B cell (primary cell): ENCODE data around the gene NOS1AP. TPM values are rescaled to one million over a fixed set of nuclear protein-coding genes. Genes with fewer than 3 reads are reported as not detected.

ENCODE experiments used
- ATAC-seq: fragments of 200-7000 bp; cut with Tn5 transposase; one replicate; pipeline ENCODE4 v1.10.0; 2021; ENCODE audit warnings: low read depth, mild to moderate bottlenecking, moderate number of reproducible peaks, moderate library complexity
- CTCF ChIA-PET: fragments of 350-600 bp; sonication (Branson Sonifier 250); formaldehyde crosslinking; loops from one replicate; lab custom pipeline; 2021; ENCODE audit warnings: antibody characterized with exemption, inconsistent platforms; lab: Charles Lee
- POLR2A ChIA-PET: fragments of 350-600 bp; sonication (Branson Sonifier 250); formaldehyde crosslinking; loops from one replicate; lab custom pipeline; 2021; ENCODE audit warnings: antibody characterized with exemption; lab: Charles Lee
- DNase-seq: peaks from one replicate; pipeline ENCODE4 v3.0.0; 2013
- H2AFZ ChIP-seq: 2 replicates; pipeline ENCODE4 v1.6.1; 2012; ENCODE audit warnings: mild to moderate bottlenecking, low read depth, low read length; ENCODE audit not compliant: insufficient read depth, poor library complexity, severe bottlenecking
- H3K27ac ChIP-seq, 2 donors: 1 replicate in 1 of 2; 2 replicates in 1 of 2; pipeline ENCODE4 v1.5.1; 2012 to 2013; ENCODE audit warnings: low read length in 2 of 2, mild to moderate bottlenecking in 2 of 2, moderate library complexity in 1 of 2
- H3K27me3 ChIP-seq, 4 experiments: fragments of 200-600 bp in 1 of 4; sonication (generic) in 1 of 4; replicated peaks in 1 of 4; 1 replicate in 2 of 4; 2 replicates in 2 of 4; pipeline versions ENCODE4 v1.6.1 to v1.7.0; 2013 to 2016; ENCODE audit warnings: low read length in 3 of 4, mild to moderate bottlenecking in 2 of 4, mixed read lengths in 1 of 4, moderate library complexity in 1 of 4; ENCODE audit not compliant: insufficient read depth in 4 of 4, control insufficient read depth in 3 of 4; ENCODE audit errors: control extremely low read depth in 1 of 4
- H3K36me3 ChIP-seq, 2 experiments: replicated peaks in 1 of 2; 1 replicate in 1 of 2; 2 replicates in 1 of 2; pipeline versions ENCODE4 v1.6.1 to v1.7.1; 2013; ENCODE audit warnings: low read length in 1 of 2; ENCODE audit not compliant: insufficient read depth in 2 of 2, control insufficient read depth in 1 of 2; ENCODE audit errors: control extremely low read depth in 1 of 2, extremely low read depth in 1 of 2
- H3K4me1 ChIP-seq, 2 donors: fragments of 200-600 bp in 1 of 2; sonication (generic) in 1 of 2; 1 replicate in 1 of 2; 2 replicates in 1 of 2; pipeline versions ENCODE4 v1.5.1 to v1.6.1; 2013 to 2017; ENCODE audit warnings: low read length in 2 of 2; ENCODE audit not compliant: control insufficient read depth in 2 of 2, insufficient read depth in 2 of 2
- H3K4me2 ChIP-seq: replicated peaks from 2 replicates; pipeline ENCODE3; 2012; ENCODE audit warnings: mild to moderate bottlenecking, low read depth, low read length; ENCODE audit not compliant: poor library complexity, severe bottlenecking
- H3K4me3 ChIP-seq, 5 experiments: fragments of 200-600 bp in 1 of 5; sonication (generic) in 1 of 5; 1 replicate in 3 of 5; 2 replicates in 2 of 5; pipeline versions ENCODE4 v1.5.1 to v1.7.0; 2011 to 2016; ENCODE audit warnings: low read length in 4 of 5, mild to moderate bottlenecking in 4 of 5, low read depth in 2 of 5, control low read depth in 1 of 5, moderate library complexity in 1 of 5; ENCODE audit not compliant: insufficient read depth in 1 of 5; ENCODE audit errors: control extremely low read depth in 1 of 5, extremely low read depth in 1 of 5
- H3K79me2 ChIP-seq: fragments of 200-600 bp; sonication (generic); one replicate; pipeline ENCODE4 v1.6.0; 2016; ENCODE audit warnings: low read length; ENCODE audit not compliant: control insufficient read depth, insufficient read depth
- H3K9ac ChIP-seq: fragments of 200-600 bp; sonication (generic); 2 replicates; pipeline ENCODE4 v1.6.1; 2017; ENCODE audit warnings: mild to moderate bottlenecking, low read length, moderate library complexity
- H3K9me3 ChIP-seq, 3 donors: one replicate each; pipeline versions ENCODE4 v1.6.1 to v1.7.1; 2013; ENCODE audit warnings: low read length in 2 of 3; ENCODE audit not compliant: control insufficient read depth in 2 of 3, insufficient read depth in 1 of 3; ENCODE audit errors: control extremely low read depth in 1 of 3
- H4K20me1 ChIP-seq: 2 replicates; pipeline ENCODE4 v1.6.0; 2012; ENCODE audit warnings: mild to moderate bottlenecking, low read length; ENCODE audit not compliant: insufficient read depth, control insufficient read depth, poor library complexity, severe bottlenecking
- H3K27ac Mint-ChIP-seq: one replicate; pipeline ENCODE4 v1.8.0; 2021; ENCODE audit warnings: mixed read lengths
- H3K27me3 Mint-ChIP-seq: one replicate; pipeline ENCODE4 v1.8.0; 2021; ENCODE audit warnings: mixed read lengths
- H3K4me1 Mint-ChIP-seq: one replicate; pipeline ENCODE4 v1.8.0; 2021; ENCODE audit warnings: mixed read lengths
- H3K4me3 Mint-ChIP-seq: one replicate; pipeline ENCODE4 v1.8.0; 2021; ENCODE audit warnings: mixed read lengths
- H3K9me3 Mint-ChIP-seq: one replicate; pipeline ENCODE4 v1.8.0; 2022; ENCODE audit warnings: mixed read lengths; ENCODE audit not compliant: insufficient read depth
- EZH2 ChIP-seq: IDR thresholded peaks from 2 replicates; pipeline ENCODE4 v1.6.1; 2012; ENCODE audit warnings: borderline replicate concordance, low read depth, mild to moderate bottlenecking, moderate library complexity, low read length; ENCODE audit not compliant: insufficient read depth, poor library complexity, severe bottlenecking
- WGBS: methylation state at CpG from one replicate; pipeline ENCODE4 v1.1.5; 2013; ENCODE audit warnings: missing lambda C conversion rate; ENCODE audit not compliant: insufficient coverage; 5-methylcytosine and 5-hydroxymethylcytosine counted together
- intact Hi-C: fragments of 100-400 bp; cut with micrococcal nuclease; formaldehyde crosslinking; loops from one replicate; pipeline ENCODE4 v1.10.0; 2022
- polyA plus RNA-seq: library from polyadenylated mRNA; depleted of rRNA; stranded (reverse); fragments of >200 nt; gene quantifications from 2 replicates; pipeline ENCODE4 v1.2.3, GENCODE V29; 2012
- total RNA-seq, 2 donors: library from RNA; stranded (reverse); fragments of 120-200 nt in 1 of 2; gene quantifications; 1 replicate in 1 of 2; 2 replicates in 1 of 2; pipeline versions ENCODE4 v1.2.3 to v1.2.4, GENCODE V29; 2013 to 2022
- TF ChIP-seq, protein P1 (sequence below): fragments of 200-600 bp; IDR thresholded peaks from one replicate; pipeline ENCODE4 v1.8.0; 2022; ENCODE audit warnings: antibody characterized with exemption, mild to moderate bottlenecking

NOS1AP gene
- total and polyA plus RNA-seq, 2 donors (not counting 1 experiment from before 2014, with no cell fraction given) = 0.32 TPM; not detected in 1

DNA sequence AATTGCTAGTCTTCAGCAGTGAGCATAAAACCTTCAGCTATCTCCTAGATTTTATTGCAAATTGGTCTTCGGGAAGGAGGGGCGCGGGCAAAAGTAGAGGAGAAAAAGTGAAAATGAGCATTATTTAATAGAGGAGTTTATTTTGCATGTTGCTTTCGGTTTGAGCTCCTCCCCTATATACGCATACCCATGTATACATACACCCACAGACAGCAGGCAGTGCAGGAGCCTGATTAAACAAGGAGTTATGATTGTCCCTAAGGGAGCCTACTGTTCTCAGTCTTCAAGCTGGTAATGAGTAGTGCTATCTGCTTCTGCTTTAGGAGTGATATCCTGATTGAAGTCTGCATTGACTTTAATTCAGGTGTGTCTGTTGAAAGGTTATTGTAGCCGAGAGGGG is 173.3 kb downstream of the NOS1AP start:
- DNase-seq = no peak
- ATAC-seq = no peak
- Mint-ChIP-seq H3K9me3 (no peaks in the 10 kb centered on the region), H3K4me1 (no peaks in the 10 kb centered on the region), H3K4me3 (no peak overlapping the region), H3K27ac (no peak overlapping the region), H3K27me3 (peaks cover 9% of the 10 kb centered on the region)
- Histone ChIP-seq H3K27me3 (peaks cover 0 to 3% (median 0%) of the 10 kb centered on the region in 4 experiments), H3K36me3 (no peaks in the 10 kb centered on the region), H3K4me1 (no peaks in the 10 kb centered on the region), H4K20me1 (no peaks in the 10 kb centered on the region), H3K79me2 (no peaks in the 10 kb centered on the region), H3K4me2 (no peak overlapping the region), H2AFZ (no peak overlapping the region), H3K27ac (no peak overlapping the region), H3K9ac (no peak overlapping the region), H3K4me3 (no peak overlapping the region), H3K9me3 (no peaks in the 10 kb centered on the region)
- POLR2A ChIA-PET = no interaction called here
- TF ChIP-seq, protein P1, sequence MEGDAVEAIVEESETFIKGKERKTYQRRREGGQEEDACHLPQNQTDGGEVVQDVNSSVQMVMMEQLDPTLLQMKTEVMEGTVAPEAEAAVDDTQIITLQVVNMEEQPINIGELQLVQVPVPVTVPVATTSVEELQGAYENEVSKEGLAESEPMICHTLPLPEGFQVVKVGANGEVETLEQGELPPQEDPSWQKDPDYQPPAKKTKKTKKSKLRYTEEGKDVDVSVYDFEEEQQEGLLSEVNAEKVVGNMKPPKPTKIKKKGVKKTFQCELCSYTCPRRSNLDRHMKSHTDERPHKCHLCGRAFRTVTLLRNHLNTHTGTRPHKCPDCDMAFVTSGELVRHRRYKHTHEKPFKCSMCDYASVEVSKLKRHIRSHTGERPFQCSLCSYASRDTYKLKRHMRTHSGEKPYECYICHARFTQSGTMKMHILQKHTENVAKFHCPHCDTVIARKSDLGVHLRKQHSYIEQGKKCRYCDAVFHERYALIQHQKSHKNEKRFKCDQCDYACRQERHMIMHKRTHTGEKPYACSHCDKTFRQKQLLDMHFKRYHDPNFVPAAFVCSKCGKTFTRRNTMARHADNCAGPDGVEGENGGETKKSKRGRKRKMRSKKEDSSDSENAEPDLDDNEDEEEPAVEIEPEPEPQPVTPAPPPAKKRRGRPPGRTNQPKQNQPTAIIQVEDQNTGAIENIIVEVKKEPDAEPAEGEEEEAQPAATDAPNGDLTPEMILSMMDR = no peak
- no peak for TF ChIP-seq EZH2
- WGBS = 91% methylated on average over 1 of the region's 6 CpGs
- CTCF ChIA-PET = no interaction called here
- intact Hi-C loops = no loop called here

DNA sequence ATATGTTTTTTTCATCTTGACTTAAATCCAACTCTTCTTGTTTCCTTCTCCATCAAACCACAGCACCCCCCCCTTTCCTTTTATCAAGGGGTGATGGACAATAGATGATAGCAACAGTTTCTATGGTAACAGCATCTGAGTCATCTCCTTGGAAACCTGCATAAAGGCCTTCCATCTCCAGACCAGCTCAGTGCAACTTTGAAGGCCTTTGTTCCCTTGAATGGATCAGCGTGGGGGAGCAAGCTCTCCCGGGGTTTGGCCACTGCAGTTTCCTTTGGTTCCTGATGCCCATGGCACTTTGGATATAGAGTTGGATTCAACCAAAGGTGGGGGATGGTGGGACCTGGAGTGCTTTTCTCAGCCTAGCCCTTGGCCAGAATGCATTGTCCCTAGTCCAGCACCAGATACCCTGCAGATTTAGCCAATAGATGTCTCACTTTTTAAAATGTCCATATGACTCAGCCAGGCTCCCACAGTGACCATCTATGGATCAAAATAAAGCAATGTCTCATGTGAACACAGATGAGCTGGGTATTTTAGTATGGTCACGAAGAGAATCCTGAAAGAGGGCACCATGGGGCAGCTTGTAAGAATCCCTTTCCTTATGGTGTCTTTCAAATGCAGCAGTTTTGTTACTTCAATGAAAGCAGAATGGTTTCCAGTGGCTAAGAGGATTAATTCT is 179.5 kb downstream of the NOS1AP start:
- H3K27ac ChIP-seq = no peak overlapping the region
- H3K4me2 ChIP-seq = no peak overlapping the region
- H3K79me2 ChIP-seq = no peaks in the 10 kb centered on the region
- DNase-seq (no peak), ATAC-seq (no peak)
- H3K9ac ChIP-seq = no peak overlapping the region
- no peak overlapping the region for H3K4me3 ChIP-seq
- intact Hi-C loops = no loop called here
- no peak for TF ChIP-seq EZH2
- TF ChIP-seq, protein P1 = no peak
- Mint-ChIP-seq H3K4me3 (no peak overlapping the region), H3K27ac (no peak overlapping the region), H3K9me3 (no peaks in the 10 kb centered on the region), H3K4me1 (no peaks in the 10 kb centered on the region), H3K27me3 (peaks cover 9% of the 10 kb centered on the region)
- ChIA-PET CTCF (no interaction called here), POLR2A (no interaction called here)
- WGBS = 80% methylated on average over 2 of the region's 3 CpGs
- H2AFZ ChIP-seq = no peak overlapping the region
- no peaks in the 10 kb centered on the region for H3K4me1 ChIP-seq
- no peaks in the 10 kb centered on the region for H3K36me3 ChIP-seq
- no peaks in the 10 kb centered on the region for H3K27me3 ChIP-seq
- no peaks in the 10 kb centered on the region for H3K9me3 ChIP-seq
- no peaks in the 10 kb centered on the region for H4K20me1 ChIP-seq
